Stimulated activated CD4-positive, alpha-beta T cell treated with anti-CD3 and anti-CD28 coated beads, TNF-alpha, amount 100 ng/mL, for 4 hours (primary cell): ENCODE results near the gene AIF1.

ENCODE experiments used
- DNase-seq, 3 experiments: peaks; one replicate each; pipeline ENCODE4 v3.0.0-alpha.2; 2020; ENCODE audit warnings: low read depth in 3 of 3

AIF1 gene

GRCh38 chr6:31620586-31621319 is 5.7 kb downstream of the AIF1 start, which contains the start of gene PRRC2A:
Gene PRRC2A (plus strand): TSS chr6:31620715. CDS start chr6:31622790, 2,075 bp downstream.
- peak in 2 of 3 experiments; percentile 63 to 87 for DNase-seq

GRCh38 chr6:31621320-31621939 is 6.4 kb downstream of the AIF1 start:
- DNase-seq: no peak

GRCh38 chr6:31621991-31622390 is 7.0 kb downstream of the AIF1 start:
- DNase-seq: no peak

GRCh38 chr6:31622684-31623091 is 7.7 kb downstream of the AIF1 start:
- DNase-seq: no peak

- no peak for DNase-seq
Observed at GRCh38 chr6:31624070-31624469, 9.0 kb downstream of the AIF1 start.

- DNase-seq: no peak
Observed at GRCh38 chr6:31626952-31627351, 11.9 kb downstream of the AIF1 start.

GRCh38 chr6:31627690-31628287 is 12.8 kb downstream of the AIF1 start:
- DNase-seq: no peak

- no peak for DNase-seq
Observed at GRCh38 chr6:31629014-31629413, 14.0 kb downstream of the AIF1 start.

GRCh38 chr6:31630177-31630934 is 15.3 kb downstream of the AIF1 start:
- DNase-seq: no peak

GRCh38 chr6:31631209-31631608 is 16.2 kb downstream of the AIF1 start:
- DNase-seq: no peak

- no peak for DNase-seq
Observed at GRCh38 chr6:31631681-31632278, 16.7 kb downstream of the AIF1 start.

- no peak for DNase-seq
Observed at GRCh38 chr6:31632279-31632946, 17.4 kb downstream of the AIF1 start.

- no peak for DNase-seq
Observed at GRCh38 chr6:31633447-31633846, 18.4 kb downstream of the AIF1 start.

- no peak for DNase-seq
Observed at GRCh38 chr6:31634131-31634530, 19.1 kb downstream of the AIF1 start.

- DNase-seq: no peak
Observed at GRCh38 chr6:31634969-31635575, 20.0 kb downstream of the AIF1 start.

GRCh38 chr6:31636698-31637596 is 21.9 kb downstream of the AIF1 start:
- DNase-seq: no peak

- DNase-seq: no peak
Observed at GRCh38 chr6:31639043-31639442, 24.0 kb downstream of the AIF1 start.

- DNase-seq: no peak
Observed at GRCh38 chr6:31639449-31639861, 24.4 kb downstream of the AIF1 start.

- DNase-seq: no peak
Observed at GRCh38 chr6:31640612-31641011, 25.6 kb downstream of the AIF1 start.

GRCh38 chr6:31641370-31641769 is 26.3 kb downstream of the AIF1 start:
- no peak for DNase-seq
